HG03469 (cell line): ENCODE measurements around the gene CD247.

ENCODE experiments used
- ATAC-seq: cut with Tn5 transposase; IDR thresholded peaks from one replicate; pipeline ENCODE4 v1.9.1; 2021; ENCODE audit warnings: mild to moderate bottlenecking, moderate library complexity, moderate number of reproducible peaks; ENCODE audit not compliant: unreplicated experiment

The CD247 gene

GRCh38 chr1:167489571-167490340, 28.6 kb downstream of the CD247 start:
- no peak for ATAC-seq

GRCh38 chr1:167488786-167489185, 29.5 kb downstream of the CD247 start:
- ATAC-seq: no peak

GRCh38 chr1:167487614-167488013, 30.7 kb downstream of the CD247 start:
- no peak for ATAC-seq

GRCh38 chr1:167486090-167486824, 32.1 kb downstream of the CD247 start:
- ATAC-seq: no peak

GRCh38 chr1:167484726-167485502, 33.4 kb downstream of the CD247 start:
- no peak for ATAC-seq

- no peak for ATAC-seq
These were observed 34.5 kb downstream of the CD247 start for GRCh38 chr1:167483790-167484189.

GRCh38 chr1:167482184-167482583, 36.1 kb downstream of the CD247 start:
- no peak for ATAC-seq

- ATAC-seq: no peak
These were observed 38.9 kb downstream of the CD247 start for GRCh38 chr1:167479331-167479979.

GRCh38 chr1:167477986-167478385, 40.3 kb downstream of the CD247 start:
- no peak for ATAC-seq

- no peak for ATAC-seq
These were observed 42.3 kb downstream of the CD247 start for GRCh38 chr1:167476061-167476460.

GRCh38 chr1:167474191-167474641, 44.1 kb downstream of the CD247 start:
- no peak for ATAC-seq

- ATAC-seq: no peak
These were observed 44.6 kb downstream of the CD247 start for GRCh38 chr1:167473761-167474160.

GRCh38 chr1:167472752-167473521, 45.4 kb downstream of the CD247 start:
- no peak for ATAC-seq

GRCh38 chr1:167471568-167471967, 46.8 kb downstream of the CD247 start:
- ATAC-seq: no peak

- no peak for ATAC-seq
These were observed 48.9 kb downstream of the CD247 start for GRCh38 chr1:167469280-167469965.

- no peak for ATAC-seq
These were observed 50.6 kb downstream of the CD247 start for GRCh38 chr1:167467752-167468151.

- ATAC-seq: no peak
These were observed 51.1 kb downstream of the CD247 start for GRCh38 chr1:167467126-167467710.

GRCh38 chr1:167465743-167466142, 52.6 kb downstream of the CD247 start:
- ATAC-seq: no peak

- ATAC-seq: no peak
These were observed 53.3 kb downstream of the CD247 start for GRCh38 chr1:167465018-167465417.
